ENCODE measurements around the gene TRIM45. TPM values are rescaled to one million over a fixed set of nuclear protein-coding genes. Genes with fewer than 3 reads are reported as not detected.

Gene TRIM45
- polyA plus RNA-seq, 1 of the 3 experiments (the other 2 are of a cell fraction) = 7.4 TPM

GRCh38 chr1:117118137-117118536 is 3.4 kb downstream of the TRIM45 start (continued):
- no peak for TF ChIP-seq USF2 (IDR thresholded peaks at IDR 0.05; ENCODE audit: borderline replicate concordance, low read depth, low read length)

- H3K4me2 ChIP-seq = no peak overlapping the region
- H2AFZ ChIP-seq (ENCODE audit: low read depth) = no peak overlapping the region
- peaks cover 4 to 10% of the 10 kb centered on the region in 2 experiments; a peak in 2 of 4 replicates for H3K4me1 ChIP-seq (ENCODE audit: control insufficient read depth in 1 of 2, insufficient read depth in 2 of 2, low read depth in 1 of 2, low read length in 1 of 2)
- TF ChIP-seq RCOR1 (IDR thresholded peaks at IDR 0.05; ENCODE audit: low read length) (no peak), EZH2phosphoT487 (IDR thresholded peaks at IDR 0.05; ENCODE audit: borderline replicate concordance, low read depth) (no peak), FOXJ3 (CRISPR knock-in tag; IDR thresholded peaks at IDR 0.05) (no peak), NRF1 (IDR thresholded peaks at IDR 0.05; ENCODE audit: low read depth, low read length) (no peak), TCF12 (IDR thresholded peaks at IDR 0.05) (no peak), RXRA (IDR thresholded peaks at IDR 0.05; ENCODE audit: borderline replicate concordance, low read depth) (no peak), FOXM1 (IDR thresholded peaks at IDR 0.05; ENCODE audit: low read depth) (no peak), MEF2A (IDR thresholded peaks at IDR 0.05; ENCODE audit: borderline replicate concordance, low read depth) (no peak), GABPA (IDR thresholded peaks at IDR 0.05; ENCODE audit: low read depth) (no peak), USF1 (IDR thresholded peaks at IDR 0.05; ENCODE audit: borderline replicate concordance, low read depth) (no peak), PBX3 (IDR thresholded peaks at IDR 0.05) (no peak), YY1 (IDR thresholded peaks at IDR 0.05; ENCODE audit: low read depth) (no peak), SIN3A (IDR thresholded peaks at IDR 0.05; ENCODE audit: borderline replicate concordance, low read depth, low read length) (no peak)
- H3K27me3 ChIP-seq (ENCODE audit: insufficient read depth) = no peaks in the 10 kb centered on the region
- H3F3A ChIP-seq (replicated peaks; ENCODE audit: insufficient read depth) = no peaks in the 10 kb centered on the region
- no peak for DNase-seq
- no peaks in the 10 kb centered on the region for H3K9me2 ChIP-seq
- H4K20me1 ChIP-seq (ENCODE audit: insufficient read depth) = no peaks in the 10 kb centered on the region
- POLR2A ChIA-PET = no interaction called here
- H3K36me3 ChIP-seq (replicated peaks in 1 of 2; ENCODE audit: control insufficient read depth in 1 of 2, insufficient read depth in 2 of 2, low read length in 1 of 2) = peaks cover 0 to 23% of the 10 kb centered on the region in 2 experiments
- H3K4me3 ChIP-seq (ENCODE audit: low read depth in 2 of 2, low read length in 1 of 2) = no peak overlapping the region
- H3K9me3 ChIP-seq = no peaks in the 10 kb centered on the region
- H3K79me2 ChIP-seq (ENCODE audit: insufficient read depth) = peaks cover 6% of the 10 kb centered on the region
- no peak overlapping the region for H3K27ac ChIP-seq (ENCODE audit: low read depth in 2 of 2, low read length in 1 of 2)
- H3K9ac ChIP-seq = no peak overlapping the region
- WGBS (ENCODE audit: low lambda C conversion rate) = 81% methylated on average over 2 of the region's 2 CpGs
- CTCF ChIA-PET = no interaction called here
Observed at GRCh38 chr1:117117697-117118096, 3.9 kb downstream of the TRIM45 start.

GRCh38 chr1:117116784-117117130 is 4.8 kb downstream of the TRIM45 start:
- Histone ChIP-seq H3K27ac (ENCODE audit: low read depth in 2 of 2, low read length in 1 of 2) (no peak overlapping the region), H3K4me2 (no peak overlapping the region), H3K79me2 (ENCODE audit: insufficient read depth) (peaks cover 6% of the 10 kb centered on the region), H4K20me1 (ENCODE audit: insufficient read depth) (no peaks in the 10 kb centered on the region), H3K27me3 (ENCODE audit: insufficient read depth) (no peaks in the 10 kb centered on the region), H3K4me3 (ENCODE audit: low read depth in 2 of 2, low read length in 1 of 2) (no peak overlapping the region), H2AFZ (ENCODE audit: low read depth) (no peak overlapping the region), H3K36me3 (replicated peaks in 1 of 2; ENCODE audit: control insufficient read depth in 1 of 2, insufficient read depth in 2 of 2, low read length in 1 of 2) (peaks cover 0 to 28% of the 10 kb centered on the region in 2 experiments), H3K4me1 (ENCODE audit: control insufficient read depth in 1 of 2, insufficient read depth in 2 of 2, low read depth in 1 of 2, low read length in 1 of 2) (peaks cover 4 to 6% of the 10 kb centered on the region in 2 experiments; a peak in 2 of 4 replicates), H3K9me2 (no peaks in the 10 kb centered on the region), H3K9me3 (no peaks in the 10 kb centered on the region), H3F3A (replicated peaks; ENCODE audit: insufficient read depth) (no peaks in the 10 kb centered on the region), H3K9ac (no peak overlapping the region)
- DNase-seq = no peak
- POLR2A ChIA-PET = no interaction called here
- WGBS (ENCODE audit: low lambda C conversion rate) = 97% methylated on average over 3 of the region's 3 CpGs
- CTCF ChIA-PET = interaction anchor here (0.6 to 1.8 kb wide), 4 partner anchors 11 to 1299 kb away, joined by 3 to 6 read pairs (median 4); no protein-coding TSS in a partner anchor
- TF ChIP-seq TEAD4 (IDR thresholded peaks at IDR 0.05; ENCODE audit: borderline replicate concordance, insufficient read depth) = no peak
- TF ChIP-seq TCF12 (IDR thresholded peaks at IDR 0.05) = no peak
- TF ChIP-seq FOSL2 (IDR thresholded peaks at IDR 0.05; ENCODE audit: borderline replicate concordance, low read depth) = no peak
- no peak for TF ChIP-seq NFIC (IDR thresholded peaks at IDR 0.05; ENCODE audit: borderline replicate concordance)
- no peak for TF ChIP-seq USF1 (IDR thresholded peaks at IDR 0.05; ENCODE audit: borderline replicate concordance, low read depth)
- TF ChIP-seq IRF3 (IDR thresholded peaks at IDR 0.05; ENCODE audit: low read depth, low read length) = no peak
- no peak for TF ChIP-seq NRF1 (IDR thresholded peaks at IDR 0.05; ENCODE audit: low read depth, low read length)
- TF ChIP-seq MEF2A (IDR thresholded peaks at IDR 0.05; ENCODE audit: borderline replicate concordance, low read depth) = no peak
- no peak for TF ChIP-seq TAF1 (IDR thresholded peaks at IDR 0.05; ENCODE audit: borderline replicate concordance, low read depth, low read length)
- TF ChIP-seq EZH2phosphoT487 (IDR thresholded peaks at IDR 0.05; ENCODE audit: borderline replicate concordance, low read depth) = no peak
- no peak for TF ChIP-seq USF2 (IDR thresholded peaks at IDR 0.05; ENCODE audit: borderline replicate concordance, low read depth, low read length)
- no peak for TF ChIP-seq MAX (IDR thresholded peaks at IDR 0.05; ENCODE audit: low read depth)
- TF ChIP-seq RXRA (IDR thresholded peaks at IDR 0.05; ENCODE audit: borderline replicate concordance, low read depth) = no peak

Data from SK-N-SH (cell line).